HG03442 (cell line): ENCODE results near the gene MRPL45.

ENCODE experiments used
- ATAC-seq: cut with Tn5 transposase; IDR thresholded peaks from one replicate; pipeline ENCODE4 v1.9.1; 2021; ENCODE audit warnings: mild to moderate bottlenecking, moderate library complexity; ENCODE audit not compliant: unreplicated experiment

The MRPL45 gene

GRCh38 chr17:38344420-38344745 lies 47.4 kb downstream of the MRPL45 start:
- no peak for ATAC-seq

- ATAC-seq: no peak
These were observed 48.8 kb downstream of the MRPL45 start for GRCh38 chr17:38345743-38346142.

- ATAC-seq: no peak
These were observed 52.2 kb downstream of the MRPL45 start for GRCh38 chr17:38349097-38349730.

- ATAC-seq: no peak
These were observed 53.1 kb downstream of the MRPL45 start for GRCh38 chr17:38350035-38350434.

GRCh38 chr17:38351412-38352222 lies 54.6 kb downstream of the MRPL45 start, which contains the start of gene SOCS7:
Gene SOCS7, plus strand, starts transcription at chr17:38351844. Its CDS starts 209 bp downstream, at chr17:38352053.
- ATAC-seq: peak; percentile 87

GRCh38 chr17:38352245-38353085 lies 55.5 kb downstream of the MRPL45 start:
- peak; percentile 13 for ATAC-seq

GRCh38 chr17:38353086-38353604 lies 56.2 kb downstream of the MRPL45 start:
- no peak for ATAC-seq

GRCh38 chr17:38353668-38354067 lies 56.7 kb downstream of the MRPL45 start:
- no peak for ATAC-seq

GRCh38 chr17:38354466-38354865 lies 57.5 kb downstream of the MRPL45 start:
- ATAC-seq: no peak

GRCh38 chr17:38355251-38355650 lies 58.3 kb downstream of the MRPL45 start:
- ATAC-seq: no peak

GRCh38 chr17:38357486-38358123 lies 60.6 kb downstream of the MRPL45 start:
- no peak for ATAC-seq

- no peak for ATAC-seq
These were observed 61.9 kb downstream of the MRPL45 start for GRCh38 chr17:38358586-38359513.

- ATAC-seq: no peak
These were observed 64.9 kb downstream of the MRPL45 start for GRCh38 chr17:38361694-38362465.

- no peak for ATAC-seq
These were observed 66.0 kb downstream of the MRPL45 start for GRCh38 chr17:38363016-38363415.

- ATAC-seq: no peak
These were observed 67.8 kb downstream of the MRPL45 start for GRCh38 chr17:38364741-38365140.

- no peak for ATAC-seq
These were observed 72.3 kb downstream of the MRPL45 start for GRCh38 chr17:38369124-38369886.
